T follicular helper cell (primary cell): ENCODE measurements around the gene EIF3I.
A peak's percentile ranks its signal among the peaks of the same experiment; 100 is the strongest.

Source experiments
- DNase-seq: peaks from one replicate; pipeline ENCODE4 v3.0.0-alpha.2; 2020; ENCODE audit warnings: low read depth

Gene EIF3I

GRCh38 chr1:32266921-32267591, 44.8 kb downstream of the EIF3I start:
- DNase-seq: no peak

- no peak for DNase-seq
Measured at GRCh38 chr1:32269744-32270143, 47.5 kb downstream of the EIF3I start.

DNA sequence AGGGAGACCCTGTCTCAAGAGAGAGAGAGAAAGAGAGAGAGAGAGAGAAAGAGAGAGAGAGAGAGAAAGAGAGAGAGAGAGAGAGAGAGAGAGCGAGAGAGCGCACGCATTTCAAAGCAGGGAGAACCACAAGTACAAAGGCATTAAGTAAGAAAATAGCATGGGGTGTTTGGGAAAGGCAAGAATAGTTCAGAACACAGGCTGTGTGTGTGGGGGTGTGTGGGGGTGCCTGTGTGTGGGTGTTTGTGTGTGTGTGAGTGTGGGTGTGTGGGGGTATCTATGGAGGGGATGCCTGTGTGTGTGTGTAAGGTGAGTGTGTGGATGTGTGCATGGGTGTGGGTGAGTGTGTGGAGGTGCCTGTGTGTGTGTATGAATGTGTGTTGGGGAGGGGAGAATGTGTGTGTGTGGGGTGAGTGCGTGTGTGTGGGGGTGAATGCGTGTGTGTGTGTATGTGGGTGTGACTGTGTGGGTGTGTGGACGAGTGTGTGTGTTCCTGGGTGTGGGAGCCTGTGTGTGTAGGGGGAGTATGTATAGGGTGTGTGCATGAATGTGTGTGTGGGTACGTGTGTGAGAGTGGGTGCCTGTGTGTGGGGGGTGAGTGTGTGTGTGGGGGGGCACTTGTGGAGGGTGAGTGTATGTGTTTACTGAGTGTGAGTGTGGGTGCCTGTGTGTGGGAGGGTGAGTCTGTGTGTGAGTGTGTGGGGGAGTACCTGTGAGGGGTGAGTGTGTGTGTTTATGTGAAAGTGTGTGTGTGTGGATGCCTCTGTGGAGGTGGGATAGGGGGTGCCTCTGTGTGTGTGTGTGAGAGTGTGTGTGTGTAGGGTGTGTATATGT, 50.6 kb downstream of the EIF3I start:
- DNase-seq: no peak

- peak; percentile 79 for DNase-seq
Measured at GRCh38 chr1:32273391-32274208, 51.4 kb downstream of the EIF3I start.

DNA sequence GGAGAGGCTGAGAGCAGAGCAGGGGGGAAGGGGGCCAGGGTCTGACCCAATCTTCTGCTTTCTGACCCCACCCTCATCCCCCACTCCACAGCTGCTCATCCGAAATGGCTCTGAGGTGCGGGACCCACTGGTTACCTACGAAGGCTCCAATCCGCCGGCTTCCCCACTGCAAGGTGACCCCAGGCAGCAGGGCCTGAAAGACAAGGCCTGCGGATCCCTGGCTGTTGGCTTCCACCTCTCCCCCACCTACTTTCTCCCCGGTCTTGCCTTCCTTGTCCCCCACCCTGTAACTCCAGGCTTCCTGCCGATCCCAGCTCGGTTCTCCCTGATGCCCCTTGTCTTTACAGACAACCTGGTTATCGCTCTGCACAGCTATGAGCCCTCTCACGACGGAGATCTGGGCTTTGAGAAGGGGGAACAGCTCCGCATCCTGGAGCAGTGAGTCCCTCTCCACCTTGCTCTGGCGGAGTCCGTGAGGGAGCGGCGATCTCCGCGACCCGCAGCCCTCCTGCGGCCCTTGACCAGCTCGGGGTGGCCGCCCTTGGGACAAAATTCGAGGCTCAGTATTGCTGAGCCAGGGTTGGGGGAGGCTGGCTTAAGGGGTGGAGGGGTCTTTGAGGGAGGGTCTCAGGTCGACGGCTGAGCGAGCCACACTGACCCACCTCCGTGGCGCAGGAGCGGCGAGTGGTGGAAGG, 52.6 kb downstream of the EIF3I start:
- DNase-seq: no peak

DNA sequence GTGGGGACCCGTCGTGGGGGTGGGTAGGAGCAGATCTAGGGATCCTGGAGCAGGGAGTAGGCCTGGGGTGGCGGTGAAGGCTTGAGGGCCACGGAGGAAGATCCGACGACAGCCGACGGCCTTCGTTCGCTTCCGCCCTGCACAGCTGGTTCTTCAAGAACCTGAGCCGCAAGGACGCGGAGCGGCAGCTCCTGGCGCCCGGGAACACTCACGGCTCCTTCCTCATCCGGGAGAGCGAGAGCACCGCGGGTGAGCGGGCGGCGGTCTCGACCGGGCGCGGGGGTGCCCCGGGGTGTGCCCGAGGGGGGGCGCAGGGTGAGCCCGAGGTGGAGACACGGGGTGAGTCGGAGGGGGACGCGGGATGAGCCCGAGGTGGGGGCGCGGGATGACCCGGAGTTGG, 53.2 kb downstream of the EIF3I start:
- no peak for DNase-seq

DNA sequence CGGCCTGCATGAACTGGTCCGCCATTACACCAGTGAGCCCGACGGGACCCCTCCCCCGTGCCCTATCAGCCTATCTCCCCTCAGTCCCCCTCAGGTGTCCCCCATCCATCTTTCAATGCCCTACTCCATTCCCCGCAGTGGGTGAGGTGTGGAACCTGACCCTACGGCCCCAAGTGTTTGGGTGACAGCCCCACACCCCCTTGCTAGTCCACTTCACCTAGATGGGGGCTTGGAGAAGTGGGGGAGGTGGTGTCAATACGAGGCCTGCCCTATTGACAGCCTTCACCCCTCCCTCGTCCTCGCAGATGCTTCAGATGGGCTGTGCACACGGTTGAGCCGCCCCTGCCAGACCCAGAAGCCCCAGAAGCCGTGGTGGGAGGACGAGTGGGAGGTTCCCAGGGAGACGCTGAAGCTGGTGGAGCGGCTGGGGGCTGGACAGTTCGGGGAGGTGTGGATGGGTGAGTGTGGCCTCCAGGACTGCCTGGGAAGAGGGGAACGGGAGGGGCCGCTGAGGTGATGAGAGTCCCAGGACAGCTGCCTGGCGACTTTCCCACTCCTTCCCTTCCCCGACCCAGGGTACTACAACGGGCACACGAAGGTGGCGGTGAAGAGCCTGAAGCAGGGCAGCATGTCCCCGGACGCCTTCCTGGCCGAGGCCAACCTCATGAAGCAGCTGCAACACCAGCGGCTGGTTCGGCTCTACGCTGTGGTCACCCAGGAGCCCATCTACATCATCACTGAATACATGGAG, 54.0 kb downstream of the EIF3I start:
- DNase-seq: no peak
